Inferior parietal cortex (tissue), 1 donor: Measurements from ENCODE around the gene SMG7.
"Not testable (repeated sequence)": the region's sequence is repeated elsewhere in the genome, so short reads cannot be mapped to it uniquely, and the experiment has no call there.

Experiments
- DNase-seq: peaks from one replicate; pipeline ENCODE4 v3.0.0-alpha.2; 2016; ENCODE audit errors: extremely low spot score

SMG7 gene

GRCh38 chr1:183472488-183473216, at the start of gene SMG7:
Gene SMG7 (plus strand): TSS chr1:183472499. CDS start chr1:183472621, 122 bp downstream.
- DNase-seq: no peak

- DNase-seq: no peak
Measured at GRCh38 chr1:183423541-183423940, 48.8 kb upstream of the SMG7 start.

GRCh38 chr1:183424691-183425090, 47.6 kb upstream of the SMG7 start:
- DNase-seq: no peak

GRCh38 chr1:183427591-183427990, 44.7 kb upstream of the SMG7 start:
- DNase-seq: not testable (repeated sequence)

- no peak for DNase-seq
Measured at GRCh38 chr1:183431840-183432547, 40.3 kb upstream of the SMG7 start.

- DNase-seq: no peak
Measured at GRCh38 chr1:183432548-183432875, 39.8 kb upstream of the SMG7 start.

- no peak for DNase-seq
Measured at GRCh38 chr1:183433703-183434102, 38.6 kb upstream of the SMG7 start.

GRCh38 chr1:183435497-183435896, 36.8 kb upstream of the SMG7 start:
- no peak for DNase-seq

GRCh38 chr1:183438060-183438459, 34.2 kb upstream of the SMG7 start:
- no peak for DNase-seq

- DNase-seq: peak; percentile 42
Measured at GRCh38 chr1:183443011-183443410, 29.3 kb upstream of the SMG7 start.

GRCh38 chr1:183443466-183443865, 28.8 kb upstream of the SMG7 start:
- no peak for DNase-seq

- DNase-seq: no peak
Measured at GRCh38 chr1:183444243-183444642, 28.1 kb upstream of the SMG7 start.

GRCh38 chr1:183449223-183449770, 23.0 kb upstream of the SMG7 start:
- DNase-seq: no peak

GRCh38 chr1:183450093-183450492, 22.2 kb upstream of the SMG7 start:
- DNase-seq: no peak

- DNase-seq: no peak
Measured at GRCh38 chr1:183454377-183454776, 17.9 kb upstream of the SMG7 start.

GRCh38 chr1:183456826-183457225, 15.5 kb upstream of the SMG7 start:
- DNase-seq: no peak

GRCh38 chr1:183457449-183457848, 14.8 kb upstream of the SMG7 start:
- no peak for DNase-seq

GRCh38 chr1:183460596-183460995, 11.7 kb upstream of the SMG7 start:
- DNase-seq: no peak

- DNase-seq: no peak
Measured at GRCh38 chr1:183461350-183461749, 10.9 kb upstream of the SMG7 start.

- DNase-seq: no peak
Measured at GRCh38 chr1:183463566-183463965, 8.7 kb upstream of the SMG7 start.

- DNase-seq: no peak
Measured at GRCh38 chr1:183466781-183467180, 5.5 kb upstream of the SMG7 start.

- no peak for DNase-seq
Measured at GRCh38 chr1:183467687-183468086, 4.6 kb upstream of the SMG7 start.
